K562 (cell line): ENCODE measurements around the gene KDM4C. TPM values are rescaled to one million over a fixed set of nuclear protein-coding genes. Genes with fewer than 3 reads are reported as not detected.
A peak's percentile ranks its signal among the peaks of the same experiment; 100 is the strongest.

ENCODE experiments used
- ATAC-seq: fragments of 200-7000 bp; cut with Tn5 transposase; 3 replicates; pipeline ENCODE4 v1.9.1; 2020; ENCODE audit warnings: moderate library complexity
- BruUV-seq: library from RNA; stranded (reverse); fragments of 400-500 nt; replicated peaks from 2 replicates; lab custom pipeline; 2021; lab: Mats Ljungman, UMichigan
- CTCF ChIA-PET: fragments of 300-600 bp; formaldehyde crosslinking; extraction: SDS; loops from one replicate; lab custom pipeline; 2021; ENCODE audit warnings: low intra/inter-chr PET ratio; lab: Yijun Ruan, JAX
- POLR2A ChIA-PET: fragments of 300-600, 350-650 bp; sonication (Branson Sonifier 250); formaldehyde crosslinking; extraction: SDS; loops from one replicate; lab custom pipeline; 2021; ENCODE audit warnings: antibody characterized with exemption, inconsistent platforms; lab: Yijun Ruan, JAX
- DNase-seq, 4 experiments: peaks; one replicate each; pipeline versions ENCODE4 v3.0.0 to v3.0.0-alpha.2; 2011 to 2018; ENCODE audit warnings: low spot score in 3 of 4, mixed read lengths in 3 of 4; ENCODE audit errors: extremely low read depth in 1 of 4
- FAIRE-seq: peaks from 2 replicates; lab custom pipeline; 2011; peaks lifted over from hg19 to GRCh38; lab: Jason Lieb, UNC
- H2AFZ ChIP-seq: 2 replicates; pipeline ENCODE4 v1.6.0; 2011; ENCODE audit warnings: low read depth, low read length, control low read depth, inconsistent platforms
- H3K27ac ChIP-seq: fragments of 200-600 bp; 3 replicates; pipeline ENCODE4 v1.8.0; 2011; ENCODE audit warnings: low read depth, mild to moderate bottlenecking, control low read depth, inconsistent platforms, low read length, moderate library complexity, mixed read lengths; ENCODE audit errors: extremely low read depth
- H3K27me3 ChIP-seq, 2 experiments: fragments of 300-600 bp in 1 of 2; 2 replicates in 1 of 2; 3 replicates in 1 of 2; pipeline versions ENCODE4 v1.6.0 to v1.8.0; 2011; ENCODE audit warnings: inconsistent platforms in 2 of 2, low read length in 2 of 2, mild to moderate bottlenecking in 1 of 2, mixed read lengths in 1 of 2, moderate library complexity in 1 of 2; ENCODE audit not compliant: control insufficient read depth in 2 of 2, insufficient read depth in 2 of 2
- H3K36me3 ChIP-seq: fragments of 300-600 bp; 3 replicates; pipeline ENCODE4 v1.8.0; 2011; ENCODE audit warnings: mild to moderate bottlenecking, low read length, inconsistent platforms; ENCODE audit not compliant: control insufficient read depth, insufficient read depth
- H3K4me1 ChIP-seq, 2 experiments: fragments of 200-600 bp in 1 of 2; replicated peaks in 1 of 2; 2 replicates in 1 of 2; 3 replicates in 1 of 2; pipeline versions ENCODE4 v1.5.1 to v1.8.0; 2011; ENCODE audit warnings: inconsistent platforms in 2 of 2, low read length in 2 of 2, mild to moderate bottlenecking in 1 of 2, mixed read lengths in 1 of 2, moderate library complexity in 1 of 2; ENCODE audit not compliant: control insufficient read depth in 2 of 2, insufficient read depth in 2 of 2
- H3K4me2 ChIP-seq: 2 replicates; pipeline ENCODE4 v1.6.1; 2011; ENCODE audit warnings: low read length, control low read depth, inconsistent platforms, mixed read lengths; ENCODE audit not compliant: insufficient read depth
- H3K4me3 ChIP-seq: fragments of 200-600 bp; sonication (generic), shearing (Covaris generic); 2 replicates; pipeline ENCODE4 v1.5.1; 2016; ENCODE audit warnings: control low read depth, inconsistent platforms
- H3K79me2 ChIP-seq: fragments of 200-600 bp; 3 replicates; pipeline ENCODE4 v1.8.0; 2011; ENCODE audit warnings: low read length, inconsistent platforms; ENCODE audit not compliant: control insufficient read depth, insufficient read depth
- H3K9ac ChIP-seq, 2 experiments: 2 replicates each; pipeline versions ENCODE4 v1.6.0 to v1.6.1; 2011; ENCODE audit warnings: low read depth in 2 of 2, low read length in 2 of 2, control low read depth in 1 of 2, inconsistent platforms in 1 of 2, mild to moderate bottlenecking in 1 of 2, mixed read lengths in 1 of 2; ENCODE audit not compliant: insufficient read depth in 1 of 2
- H3K9me1 ChIP-seq: one replicate; pipeline ENCODE4 v1.6.0; 2011; ENCODE audit warnings: inconsistent platforms, mild to moderate bottlenecking, low read length, moderate library complexity; ENCODE audit not compliant: control insufficient read depth, insufficient read depth
- H3K9me3 ChIP-seq: replicated peaks from 2 replicates; pipeline ENCODE4 v1.5.1; 2011; ENCODE audit warnings: low read depth, low read length, inconsistent platforms; ENCODE audit not compliant: control insufficient read depth, insufficient read depth
- H4K20me1 ChIP-seq: replicated peaks from 2 replicates; pipeline ENCODE4 v1.6.1; 2011; ENCODE audit warnings: low read length, inconsistent platforms, mixed read lengths; ENCODE audit not compliant: control insufficient read depth, insufficient read depth
- ATF7 ChIP-seq: fragments of 450-650 bp; IDR thresholded peaks from 2 replicates; pipeline ENCODE4 v1.7.1; 2014; ENCODE audit warnings: mild to moderate bottlenecking, moderate library complexity
- CEBPG ChIP-seq, 3 experiments: fragments of 200-800 bp in 1 of 3; sonication (Bioruptor generic) in 1 of 3; sonication (generic) in 1 of 3; formaldehyde crosslinking in 1 of 3; IDR thresholded peaks in 2 of 3; conservative IDR thresholded peaks in 1 of 3; 2 replicates each; pipeline versions ENCODE4 v1.6.1 to v1.8.0; 2016 to 2022; ENCODE audit warnings: missing compliant biosample characterization in 2 of 3, missing genetic modification characterization in 2 of 3, mild to moderate bottlenecking in 1 of 3, missing genetic modification reagents in 1 of 3
- EP400 ChIP-seq: fragments of 450-650 bp; IDR thresholded peaks from 2 replicates; pipeline ENCODE4 v1.6.1; 2017; ENCODE audit warnings: antibody characterized with exemption, mild to moderate bottlenecking, moderate library complexity
- FOXP1 ChIP-seq: sonication (generic); formaldehyde crosslinking; IDR thresholded peaks from 2 replicates; pipeline ENCODE4 v1.8.0; 2022; ENCODE audit warnings: mild to moderate bottlenecking, missing genetic modification reagents
- NR0B1 ChIP-seq: fragments of 450-650 bp; IDR thresholded peaks from one replicate; pipeline ENCODE4 v1.6.1; 2018; ENCODE audit warnings: mild to moderate bottlenecking, moderate library complexity; ENCODE audit not compliant: partially characterized antibody
- POLR3G ChIP-seq: IDR thresholded peaks from 2 replicates; pipeline ENCODE4 v1.6.1; 2011; ENCODE audit not compliant: insufficient read length, insufficient replicate concordance; ENCODE audit errors: extremely low read depth
- RBM17 ChIP-seq: fragments of 200-400 bp; formaldehyde crosslinking; IDR thresholded peaks from 2 replicates; pipeline ENCODE4 v1.6.1; 2017; ENCODE audit warnings: low read depth, mild to moderate bottlenecking, low read length, borderline replicate concordance
- SMAD4 ChIP-seq: fragments of 250-450 bp; sonication (Bioruptor Pico); conservative IDR thresholded peaks from 2 replicates; pipeline ENCODE4 v1.8.0; 2021; ENCODE audit warnings: inconsistent platforms, mild to moderate bottlenecking, moderate library complexity
- SP2 ChIP-seq: IDR thresholded peaks from 2 replicates; pipeline ENCODE4 v1.6.1; 2011; ENCODE audit warnings: mild to moderate bottlenecking, low read depth, low read length, moderate library complexity; ENCODE audit not compliant: poor library complexity, severe bottlenecking; ENCODE audit errors: extremely low read depth
- STAT5B ChIP-seq: fragments of 250-450 bp; sonication (Bioruptor Pico); IDR thresholded peaks from 2 replicates; pipeline ENCODE4 v1.8.0; 2021; ENCODE audit warnings: mild to moderate bottlenecking, inconsistent platforms
- TARDBP ChIP-seq: fragments of 450-650 bp; IDR thresholded peaks from 2 replicates; pipeline ENCODE4 v1.6.1; 2016
- ZNF121 ChIP-seq: sonication (generic); formaldehyde crosslinking; conservative IDR thresholded peaks from 2 replicates; pipeline ENCODE4 v1.8.0; 2022; ENCODE audit warnings: missing genetic modification reagents
- ZNF175 ChIP-seq: fragments of 200-800 bp; sonication (Bioruptor generic); IDR thresholded peaks from 2 replicates; pipeline ENCODE4 v1.6.1; 2016; ENCODE audit warnings: low read depth, mild to moderate bottlenecking, missing genetic modification characterization, missing compliant biosample characterization
- ZNF699 ChIP-seq: fragments of 250-450 bp; sonication (Bioruptor Pico); IDR thresholded peaks from 2 replicates; pipeline ENCODE4 v1.8.0; 2021; ENCODE audit warnings: mild to moderate bottlenecking, moderate library complexity; ENCODE audit not compliant: insufficient replicate concordance
- WGBS: fragments of 100-300 bp; shearing (Covaris generic); methylation state at CpG from one replicate; pipeline ENCODE4 v1.1.6; 2016; ENCODE audit warnings: low coverage, mixed read lengths; ENCODE audit not compliant: insufficient coverage; ENCODE audit errors: missing lambda C conversion rate; 5-methylcytosine and 5-hydroxymethylcytosine counted together
- in situ Hi-C: fragments of 300-500 bp; cut with MboI; formaldehyde crosslinking; loops from 4 replicates; pipeline ENCODE4 v1.15.0; 2018; ENCODE audit warnings: inconsistent platforms, mixed read lengths
- intact Hi-C: fragments of 100-400 bp; cut with micrococcal nuclease; formaldehyde crosslinking; loops from 2 replicates; pipeline ENCODE4 v1.14.2; 2022
- polyA plus RNA-seq, 8 experiments: library from polyadenylated mRNA; depleted of rRNA in 4 of 8; stranded (reverse) in 5 of 8; unstranded in 3 of 8; fragments of >200 nt; fragmentation: Nextera tagmentation in 2 of 8; fragmentation: Illumina TruSeq in 1 of 8; extraction: Ambion mirVana in 2 of 8; extraction: Trizol in 1 of 8; gene quantifications; 2 replicates each; pipeline versions ENCODE4 v1.2.1 to v1.2.3, GENCODE V29; 2011 to 2014; ENCODE audit warnings: inconsistent platforms in 1 of 8, missing spikeins in 1 of 8
- total RNA-seq, 7 experiments: library from RNA; depleted of rRNA in 6 of 7; stranded (reverse); fragments of >200 nt in 6 of 7; fragmentation: Illumina TruSeq in 2 of 7; extraction: Trizol in 2 of 7; gene quantifications; 2 replicates each; pipeline versions ENCODE4 v1.2.1 to v1.2.3, GENCODE V29; 2011 to 2021; ENCODE audit warnings: low replicate concordance in 1 of 7

The KDM4C gene
- total and polyA plus RNA-seq, 9 of the 15 experiments (the other 6 are each of a cell fraction or from before 2014, with no cell fraction given) = 5.4 to 17.0 (median 12.6) TPM

GRCh38 chr9:7001571-7001970 is 243.8 kb downstream of the KDM4C start (continued):
- TF ChIP-seq ZNF699 (CRISPR knock-in tag) (no peak), SMAD4 (CRISPR knock-in tag) (0 out of 2 replicates have a peak, but pooled peaks have one; percentile 25), CEBPG (CRISPR knock-in tag; IDR thresholded peaks at IDR 0.05) (no peak), CEBPG (tag; conservative IDR thresholded peaks at IDR 0.05 in 1 of 2, IDR thresholded peaks at IDR 0.05 in 1 of 2) (peak; percentile 35 to 84; a peak in 2 of 4 replicates), STAT5B (CRISPR knock-in tag) (no peak), NR0B1 (no peak)

GRCh38 chr9:7003861-7004260 is 246.1 kb downstream of the KDM4C start:
- Histone ChIP-seq H3K27ac (no peak overlapping the region), H3K4me3 (no peak overlapping the region), H2AFZ (no peak overlapping the region), H3K27me3 (no peaks in the 10 kb centered on the region), H3K9ac (no peak overlapping the region), H4K20me1 (no peaks in the 10 kb centered on the region), H3K4me2 (no peak overlapping the region), H3K9me3 (no peaks in the 10 kb centered on the region; the same call in 1 of the 2 replicates), H3K9me1 (no peaks in the 10 kb centered on the region), H3K36me3 (peaks cover 10% of the 10 kb centered on the region; the same call in 2 of the 3 replicates), H3K4me1 (no peaks in the 10 kb centered on the region), H3K79me2 (no peaks in the 10 kb centered on the region)
- BruUV-seq = no TSS peak
- POLR2A ChIA-PET = no interaction called here
- in situ Hi-C loops (no loop called here), intact Hi-C loops (no loop called here)
- FAIRE-seq = no peak
- WGBS = 74% methylated on average over 2 of the region's 2 CpGs
- CTCF ChIA-PET = no interaction called here
- ATAC-seq = no peak
- no peak for TF ChIP-seq POLR3G
- no peak for TF ChIP-seq SP2
- TF ChIP-seq RBM17 = no peak
- no peak for TF ChIP-seq TARDBP
- TF ChIP-seq ZNF121 (CRISPR knock-in tag) = no peak
- no peak for TF ChIP-seq ATF7
- TF ChIP-seq ZNF175 (CRISPR knock-in tag) = no peak
- no peak for TF ChIP-seq EP400
- no peak for TF ChIP-seq FOXP1
- no peak for DNase-seq
